Dedifferentiated amniotic fluid mesenchymal stem cell (primary cell): ENCODE results near the gene TENM4.

Source experiments
- DNase-seq: peaks from one replicate; pipeline ENCODE4 v3.0.0-alpha.2; 2016; ENCODE audit errors: extremely low spot score

Gene TENM4

GRCh38 chr11:79121351-79121750 is 319.5 kb downstream of the TENM4 start:
- DNase-seq: no peak

GRCh38 chr11:79119491-79120284 is 321.1 kb downstream of the TENM4 start:
- DNase-seq: no peak

GRCh38 chr11:79117488-79117887 is 323.3 kb downstream of the TENM4 start:
- DNase-seq: no peak

GRCh38 chr11:79116600-79116999 is 324.2 kb downstream of the TENM4 start:
- no peak for DNase-seq

- no peak for DNase-seq
Measured at GRCh38 chr11:79113054-79113690, 327.7 kb downstream of the TENM4 start.

GRCh38 chr11:79110796-79111195 is 330.0 kb downstream of the TENM4 start:
- DNase-seq: no peak

GRCh38 chr11:79110321-79110720 is 330.5 kb downstream of the TENM4 start:
- DNase-seq: no peak

- no peak for DNase-seq
Measured at GRCh38 chr11:79108851-79109250, 332.0 kb downstream of the TENM4 start.

- no peak for DNase-seq
Measured at GRCh38 chr11:79102840-79103239, 338.0 kb downstream of the TENM4 start.

GRCh38 chr11:79101656-79102055 is 339.2 kb downstream of the TENM4 start:
- DNase-seq: no peak

- peak; percentile 38 for DNase-seq
Measured at GRCh38 chr11:79100093-79100910, 340.5 kb downstream of the TENM4 start.

- no peak for DNase-seq
Measured at GRCh38 chr11:79098146-79098545, 342.7 kb downstream of the TENM4 start.

- no peak for DNase-seq
Measured at GRCh38 chr11:79097246-79097875, 343.5 kb downstream of the TENM4 start.

GRCh38 chr11:79095424-79095823 is 345.4 kb downstream of the TENM4 start:
- DNase-seq: no peak

- no peak for DNase-seq
Measured at GRCh38 chr11:79094616-79095015, 346.2 kb downstream of the TENM4 start.

GRCh38 chr11:79092791-79093353 is 348.0 kb downstream of the TENM4 start:
- peak; percentile 29 for DNase-seq

- DNase-seq: no peak
Measured at GRCh38 chr11:79090191-79090705, 350.6 kb downstream of the TENM4 start.

- no peak for DNase-seq
Measured at GRCh38 chr11:79089601-79090000, 351.2 kb downstream of the TENM4 start.

- no peak for DNase-seq
Measured at GRCh38 chr11:79088967-79089366, 351.9 kb downstream of the TENM4 start.

- DNase-seq: no peak
Measured at GRCh38 chr11:79087961-79088318, 352.9 kb downstream of the TENM4 start.

- peak; percentile 54 for DNase-seq
Measured at GRCh38 chr11:79087238-79087960, 353.4 kb downstream of the TENM4 start.
